Measurements from ENCODE around the gene CATSPERZ. TPM values are rescaled to one million over a fixed set of nuclear protein-coding genes. Genes with fewer than 3 reads are reported as not detected.

Gene CATSPERZ
- total and polyA plus RNA-seq, 9 of the 15 experiments (the other 6 are each of a cell fraction or from before 2014, with no cell fraction given): 0.86 to 8.5 (median 3.5) TPM

DNA sequence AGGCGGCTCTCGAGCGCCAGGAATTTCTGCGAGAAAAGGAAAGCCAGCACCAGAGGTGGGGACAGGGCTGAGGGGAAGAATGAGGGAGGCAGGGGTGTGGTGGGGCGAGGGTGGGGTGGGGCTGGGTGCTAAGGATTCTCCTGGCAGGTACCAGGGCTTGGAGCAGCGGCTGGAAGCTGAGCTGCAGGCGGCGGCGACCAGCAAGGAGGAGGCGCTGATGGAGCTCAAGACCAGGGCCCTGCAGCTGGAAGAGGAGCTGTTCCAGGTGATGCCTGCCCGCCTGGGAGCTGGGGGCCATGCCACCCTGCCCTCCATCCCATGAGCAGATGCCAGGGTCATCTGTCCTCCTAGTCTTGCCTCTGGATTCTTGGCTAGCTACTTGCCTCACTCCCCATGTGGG is 49.2 kb downstream of the CATSPERZ start (continued):
- TF ChIP-seq, protein P1, sequence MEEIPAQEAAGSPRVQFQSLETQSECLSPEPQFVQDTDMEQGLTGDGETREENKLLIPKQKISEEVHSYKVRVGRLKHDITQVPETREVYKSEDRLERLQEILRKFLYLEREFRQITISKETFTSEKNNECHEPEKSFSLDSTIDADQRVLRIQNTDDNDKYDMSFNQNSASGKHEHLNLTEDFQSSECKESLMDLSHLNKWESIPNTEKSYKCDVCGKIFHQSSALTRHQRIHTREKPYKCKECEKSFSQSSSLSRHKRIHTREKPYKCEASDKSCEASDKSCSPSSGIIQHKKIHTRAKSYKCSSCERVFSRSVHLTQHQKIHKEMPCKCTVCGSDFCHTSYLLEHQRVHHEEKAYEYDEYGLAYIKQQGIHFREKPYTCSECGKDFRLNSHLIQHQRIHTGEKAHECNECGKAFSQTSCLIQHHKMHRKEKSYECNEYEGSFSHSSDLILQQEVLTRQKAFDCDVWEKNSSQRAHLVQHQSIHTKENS (CRISPR knock-in tag; IDR thresholded peaks at IDR 0.05): no peak
- TF ChIP-seq, protein P2, sequence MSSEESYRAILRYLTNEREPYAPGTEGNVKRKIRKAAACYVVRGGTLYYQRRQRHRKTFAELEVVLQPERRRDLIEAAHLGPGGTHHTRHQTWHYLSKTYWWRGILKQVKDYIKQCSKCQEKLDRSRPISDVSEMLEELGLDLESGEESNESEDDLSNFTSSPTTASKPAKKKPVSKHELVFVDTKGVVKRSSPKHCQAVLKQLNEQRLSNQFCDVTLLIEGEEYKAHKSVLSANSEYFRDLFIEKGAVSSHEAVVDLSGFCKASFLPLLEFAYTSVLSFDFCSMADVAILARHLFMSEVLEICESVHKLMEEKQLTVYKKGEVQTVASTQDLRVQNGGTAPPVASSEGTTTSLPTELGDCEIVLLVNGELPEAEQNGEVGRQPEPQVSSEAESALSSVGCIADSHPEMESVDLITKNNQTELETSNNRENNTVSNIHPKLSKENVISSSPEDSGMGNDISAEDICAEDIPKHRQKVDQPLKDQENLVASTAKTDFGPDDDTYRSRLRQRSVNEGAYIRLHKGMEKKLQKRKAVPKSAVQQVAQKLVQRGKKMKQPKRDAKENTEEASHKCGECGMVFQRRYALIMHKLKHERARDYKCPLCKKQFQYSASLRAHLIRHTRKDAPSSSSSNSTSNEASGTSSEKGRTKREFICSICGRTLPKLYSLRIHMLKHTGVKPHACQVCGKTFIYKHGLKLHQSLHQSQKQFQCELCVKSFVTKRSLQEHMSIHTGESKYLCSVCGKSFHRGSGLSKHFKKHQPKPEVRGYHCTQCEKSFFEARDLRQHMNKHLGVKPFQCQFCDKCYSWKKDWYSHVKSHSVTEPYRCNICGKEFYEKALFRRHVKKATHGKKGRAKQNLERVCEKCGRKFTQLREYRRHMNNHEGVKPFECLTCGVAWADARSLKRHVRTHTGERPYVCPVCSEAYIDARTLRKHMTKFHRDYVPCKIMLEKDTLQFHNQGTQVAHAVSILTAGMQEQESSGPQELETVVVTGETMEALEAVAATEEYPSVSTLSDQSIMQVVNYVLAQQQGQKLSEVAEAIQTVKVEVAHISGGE (CRISPR knock-in tag; IDR thresholded peaks at IDR 0.05): no peak
- TF ChIP-seq CHCHD3 (CRISPR knock-in tag; IDR thresholded peaks at IDR 0.05) (no peak), ZKSCAN3 (CRISPR knock-in tag; IDR thresholded peaks at IDR 0.05) (no peak), HNRNPK (IDR thresholded peaks at IDR 0.05; ENCODE audit: low read depth, low read length, poor library complexity, severe bottlenecking) (no peak)
